IMR-90 (cell line): Measurements from ENCODE around the gene CPEB2. TPM values are rescaled to one million over a fixed set of nuclear protein-coding genes. Genes with fewer than 3 reads are reported as not detected.

Experiments
- ATAC-seq: fragments of 200-7000 bp; cut with Tn5 transposase; 2 replicates; pipeline ENCODE4 v1.9.1; 2020; ENCODE audit warnings: low read depth, mild to moderate bottlenecking, moderate library complexity
- BruUV-seq: library from RNA; stranded (reverse); fragments of 400-500 nt; replicated peaks from 2 replicates; lab custom pipeline; 2021; lab: Mats Ljungman, UMichigan
- CTCF ChIA-PET: fragments of 300-600 bp; formaldehyde crosslinking; extraction: SDS; loops from one replicate; lab custom pipeline; 2021; ENCODE audit warnings: antibody characterized with exemption; lab: Yijun Ruan, JAX
- POLR2A ChIA-PET: fragments of 300-600 bp; sonication (Branson Sonifier 250); formaldehyde crosslinking; loops from one replicate; lab custom pipeline; 2022; ENCODE audit warnings: antibody characterized with exemption; ENCODE audit not compliant: unreplicated experiment; lab: Charles Lee
- DNase-seq: peaks from one replicate; pipeline ENCODE4 v3.0.0; 2013
- H2AFZ ChIP-seq: replicated peaks from 2 replicates; pipeline ENCODE3; 2013; ENCODE audit warnings: low read length, mild to moderate bottlenecking; ENCODE audit not compliant: poor library complexity
- H2AK5ac ChIP-seq: 2 replicates; pipeline ENCODE4 v1.6.1; 2013; ENCODE audit warnings: low read depth, low read length, inconsistent platforms
- H2AK9ac ChIP-seq: replicated peaks from 2 replicates; pipeline ENCODE3; 2013; ENCODE audit warnings: mild to moderate bottlenecking, low read depth, low read length, moderate library complexity; ENCODE audit not compliant: poor library complexity
- H2BK120ac ChIP-seq: 2 replicates; pipeline ENCODE4 v1.6.1; 2013; ENCODE audit warnings: low read depth, low read length, inconsistent platforms
- H2BK15ac ChIP-seq: 3 replicates; pipeline ENCODE4 v1.6.1; 2013; ENCODE audit warnings: low read depth, low read length, inconsistent platforms
- H2BK20ac ChIP-seq: 2 replicates; pipeline ENCODE4 v1.6.1; 2013; ENCODE audit warnings: low read depth, mild to moderate bottlenecking, inconsistent platforms, low read length, moderate library complexity
- H2BK5ac ChIP-seq: 2 replicates; pipeline ENCODE4 v1.6.1; 2013; ENCODE audit warnings: mild to moderate bottlenecking, low read depth, low read length, inconsistent platforms; ENCODE audit not compliant: poor library complexity, severe bottlenecking
- H3K14ac ChIP-seq: replicated peaks from 2 replicates; pipeline ENCODE4 v1.6.1; 2013; ENCODE audit warnings: low read depth, low read length, inconsistent platforms
- H3K18ac ChIP-seq: 2 replicates; pipeline ENCODE4 v1.6.1; 2013; ENCODE audit warnings: low read depth, low read length, control low read depth
- H3K23ac ChIP-seq: 2 replicates; pipeline ENCODE4 v1.6.1; 2013; ENCODE audit warnings: low read depth, low read length, inconsistent platforms
- H3K27ac ChIP-seq: 2 replicates; pipeline ENCODE4 v1.5.1; 2013; ENCODE audit warnings: mild to moderate bottlenecking, control low read depth, low read length; ENCODE audit not compliant: insufficient read depth
- H3K27me3 ChIP-seq: 2 replicates; pipeline ENCODE4 v1.6.1; 2013; ENCODE audit warnings: low read length; ENCODE audit not compliant: control insufficient read depth, insufficient read depth
- H3K36me3 ChIP-seq: 2 replicates; pipeline ENCODE4 v1.6.1; 2013; ENCODE audit warnings: low read length, mixed read lengths; ENCODE audit not compliant: control insufficient read depth, insufficient read depth
- H3K4ac ChIP-seq: 2 replicates; pipeline ENCODE4 v1.6.1; 2013; ENCODE audit warnings: low read depth, low read length, inconsistent platforms
- H3K4me1 ChIP-seq: 2 replicates; pipeline ENCODE4 v1.6.1; 2013; ENCODE audit warnings: low read length, mixed read lengths; ENCODE audit not compliant: control insufficient read depth, insufficient read depth
- H3K4me2 ChIP-seq: 2 replicates; pipeline ENCODE4 v1.6.1; 2013; ENCODE audit warnings: low read depth, mild to moderate bottlenecking, control low read depth, low read length, moderate library complexity
- H3K4me3 ChIP-seq: 2 replicates; pipeline ENCODE4 v1.5.1; 2013; ENCODE audit warnings: low read depth, mild to moderate bottlenecking, control low read depth, low read length, moderate library complexity; ENCODE audit not compliant: insufficient read depth
- H3K56ac ChIP-seq: 2 replicates; pipeline ENCODE4 v1.6.1; 2013; ENCODE audit warnings: low read length, inconsistent platforms; ENCODE audit not compliant: insufficient read depth; ENCODE audit errors: extremely low read depth
- H3K79me1 ChIP-seq, 2 experiments: 2 replicates each; pipeline ENCODE4 v1.6.1; 2013; ENCODE audit warnings: low read length in 2 of 2, inconsistent platforms in 1 of 2, low read depth in 1 of 2
- H3K9ac ChIP-seq: 2 replicates; pipeline ENCODE4 v1.6.1; 2013; ENCODE audit warnings: low read depth, low read length, control low read depth
- H3K9me1 ChIP-seq: 2 replicates; pipeline ENCODE4 v1.6.1; 2013; ENCODE audit warnings: low read length, inconsistent platforms; ENCODE audit not compliant: insufficient read depth
- H3K9me3 ChIP-seq: 2 replicates; pipeline ENCODE4 v1.6.1; 2013; ENCODE audit warnings: low read length; ENCODE audit not compliant: control insufficient read depth, insufficient read depth
- H4K20me1 ChIP-seq: 2 replicates; pipeline ENCODE4 v1.6.1; 2013; ENCODE audit warnings: low read length, inconsistent platforms; ENCODE audit not compliant: insufficient read depth
- H4K5ac ChIP-seq: 2 replicates; pipeline ENCODE4 v1.6.1; 2013; ENCODE audit warnings: mild to moderate bottlenecking, low read depth, low read length, control low read depth
- H4K8ac ChIP-seq, 2 experiments: 2 replicates each; pipeline ENCODE4 v1.6.1; 2013; ENCODE audit warnings: low read depth in 2 of 2, low read length in 2 of 2, control low read depth in 1 of 2, inconsistent platforms in 1 of 2
- H4K91ac ChIP-seq: 2 replicates; pipeline ENCODE4 v1.6.1; 2013; ENCODE audit warnings: low read depth, low read length, inconsistent platforms; ENCODE audit not compliant: insufficient read depth
- BHLHE40 ChIP-seq: fragments of 150-350 bp; IDR thresholded peaks from 2 replicates; pipeline ENCODE4 v1.6.1; 2016; ENCODE audit warnings: mild to moderate bottlenecking, low read depth, low read length
- CEBPB ChIP-seq: IDR thresholded peaks from 2 replicates; pipeline ENCODE4 v1.6.1; 2012; ENCODE audit warnings: low read depth, low read length, improper control_type of control experiment
- MAZ ChIP-seq: IDR thresholded peaks from 2 replicates; pipeline ENCODE4 v1.6.1; 2012; ENCODE audit warnings: low read depth, mild to moderate bottlenecking, low read length, improper control_type of control experiment, moderate library complexity, borderline replicate concordance
- NFE2L2 ChIP-seq: fragments of 150-350 bp; IDR thresholded peaks from 2 replicates; pipeline ENCODE4 v1.6.1; 2016; ENCODE audit warnings: low read depth, mild to moderate bottlenecking, low read length
- POLR2A ChIP-seq: IDR thresholded peaks from 2 replicates; pipeline ENCODE4 v1.6.1; 2012; ENCODE audit warnings: mild to moderate bottlenecking, low read depth, low read length
- RCOR1 ChIP-seq: IDR thresholded peaks from 2 replicates; pipeline ENCODE4 v1.6.1; 2012; ENCODE audit warnings: mild to moderate bottlenecking, low read length, improper control_type of control experiment; ENCODE audit not compliant: insufficient replicate concordance
- SMC3 ChIP-seq: fragments of 150-350 bp; IDR thresholded peaks from 2 replicates; pipeline ENCODE4 v1.6.1; 2016; ENCODE audit warnings: low read depth, mild to moderate bottlenecking, antibody characterized with exemption, low read length, moderate library complexity
- WGBS, 2 experiments: methylation state at CpG; one replicate each; pipeline versions ENCODE4 v1.1.5 to v1.1.7; 2013; ENCODE audit warnings: missing lambda C conversion rate in 2 of 2; ENCODE audit not compliant: insufficient read length in 1 of 2; ENCODE audit errors: extremely low coverage in 2 of 2; 5-methylcytosine and 5-hydroxymethylcytosine counted together
- dilution Hi-C: fragments of 300-500 bp; cut with HindIII; formaldehyde crosslinking; loops from one replicate; pipeline ENCODE4 v1.14.3; 2018; ENCODE audit warnings: low sequenced_read_pairs; ENCODE audit not compliant: unreplicated experiment
- in situ Hi-C: fragments of 300-500 bp; cut with MboI; formaldehyde crosslinking; loops from 3 replicates; pipeline ENCODE4 v1.14.3; 2019; ENCODE audit warnings: low sequenced_read_pairs, inconsistent platforms, mixed read lengths
- intact Hi-C: fragments of 100-400 bp; cut with micrococcal nuclease; formaldehyde crosslinking; loops from 2 replicates; pipeline ENCODE4 v1.10.0; 2022
- polyA plus RNA-seq, 3 experiments: library from polyadenylated mRNA; depleted of rRNA; stranded (reverse); fragments of >200 nt; gene quantifications; 2 replicates each; pipeline ENCODE4 v1.2.3, GENCODE V29; 2012; ENCODE audit warnings: low replicate concordance in 1 of 3
- total RNA-seq: library from RNA; depleted of rRNA; stranded (reverse); fragments of >200 nt; gene quantifications from 2 replicates; pipeline ENCODE4 v1.2.3, GENCODE V29; 2012
- TF ChIP-seq, protein P1 (sequence below): conservative IDR thresholded peaks from 2 replicates; pipeline ENCODE4 v1.5.1; 2012; ENCODE audit warnings: mild to moderate bottlenecking, low read depth, low read length, improper control_type of control experiment

The CPEB2 gene
- total and polyA plus RNA-seq, 2 of the 4 experiments (the other 2 are of a cell fraction), result 10.6 to 12.0 TPM

DNA sequence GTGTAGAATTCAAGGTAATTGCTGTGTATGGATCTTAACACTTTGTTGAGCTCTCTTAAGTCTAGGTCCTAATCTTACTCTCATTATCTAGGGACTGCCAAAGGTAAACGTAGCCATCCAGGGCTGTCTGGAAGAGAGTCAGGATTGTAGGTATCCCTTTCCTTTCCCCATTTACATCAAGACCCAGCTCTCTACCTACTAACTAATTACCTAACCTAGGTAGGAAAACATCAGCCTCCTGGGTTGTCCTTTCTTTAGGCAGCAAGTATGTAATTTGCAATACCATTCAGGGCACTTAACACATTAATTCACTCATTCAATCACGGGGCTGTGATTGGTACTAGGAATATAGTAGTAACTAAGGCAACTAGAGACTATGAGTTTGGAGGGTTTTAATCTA, 15.2 kb upstream of the CPEB2 start:
- H3K4ac ChIP-seq, result no peak overlapping the region
- POLR2A ChIA-PET, result no interaction called here
- no peak overlapping the region for H2AK5ac ChIP-seq
- CTCF ChIA-PET, result no interaction called here
- TF ChIP-seq POLR2A (no peak), RCOR1 (no peak), SMC3 (no peak), BHLHE40 (no peak), CEBPB (no peak), MAZ (no peak), NFE2L2 (no peak)
- TF ChIP-seq, protein P1, sequence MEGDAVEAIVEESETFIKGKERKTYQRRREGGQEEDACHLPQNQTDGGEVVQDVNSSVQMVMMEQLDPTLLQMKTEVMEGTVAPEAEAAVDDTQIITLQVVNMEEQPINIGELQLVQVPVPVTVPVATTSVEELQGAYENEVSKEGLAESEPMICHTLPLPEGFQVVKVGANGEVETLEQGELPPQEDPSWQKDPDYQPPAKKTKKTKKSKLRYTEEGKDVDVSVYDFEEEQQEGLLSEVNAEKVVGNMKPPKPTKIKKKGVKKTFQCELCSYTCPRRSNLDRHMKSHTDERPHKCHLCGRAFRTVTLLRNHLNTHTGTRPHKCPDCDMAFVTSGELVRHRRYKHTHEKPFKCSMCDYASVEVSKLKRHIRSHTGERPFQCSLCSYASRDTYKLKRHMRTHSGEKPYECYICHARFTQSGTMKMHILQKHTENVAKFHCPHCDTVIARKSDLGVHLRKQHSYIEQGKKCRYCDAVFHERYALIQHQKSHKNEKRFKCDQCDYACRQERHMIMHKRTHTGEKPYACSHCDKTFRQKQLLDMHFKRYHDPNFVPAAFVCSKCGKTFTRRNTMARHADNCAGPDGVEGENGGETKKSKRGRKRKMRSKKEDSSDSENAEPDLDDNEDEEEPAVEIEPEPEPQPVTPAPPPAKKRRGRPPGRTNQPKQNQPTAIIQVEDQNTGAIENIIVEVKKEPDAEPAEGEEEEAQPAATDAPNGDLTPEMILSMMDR, result no peak
- no peak overlapping the region for H2BK20ac ChIP-seq
- DNase-seq (no peak), ATAC-seq (no peak)
- intact Hi-C loops (no loop called here), dilution Hi-C loops (no loop called here), in situ Hi-C loops (no loop called here)
- H3K79me1 ChIP-seq, result no peaks in the 10 kb centered on the region
- BruUV-seq, result no TSS peak
- no peak overlapping the region for H3K18ac ChIP-seq
- H4K8ac ChIP-seq, result no peak overlapping the region
- no peaks in the 10 kb centered on the region for H3K9me1 ChIP-seq
- H3K9me3 ChIP-seq, result no peaks in the 10 kb centered on the region
- no peak overlapping the region for H4K5ac ChIP-seq
- no peak overlapping the region for H2AFZ ChIP-seq
- no peaks in the 10 kb centered on the region for H3K4me1 ChIP-seq
- H3K27ac ChIP-seq, result no peak overlapping the region
- WGBS, 2 experiments, result no CpG with 5 or more reads among the region's 2 CpGs
- H3K56ac ChIP-seq, result no peak overlapping the region
- H4K20me1 ChIP-seq, result no peaks in the 10 kb centered on the region
- no peaks in the 10 kb centered on the region for H3K27me3 ChIP-seq
- no peak overlapping the region for H3K23ac ChIP-seq
- no peak overlapping the region for H2BK120ac ChIP-seq
- H3K14ac ChIP-seq, result no peak overlapping the region
- H2BK5ac ChIP-seq, result no peak overlapping the region
- H3K4me3 ChIP-seq, result no peak overlapping the region
- no peak overlapping the region for H4K91ac ChIP-seq
- no peak overlapping the region for H2AK9ac ChIP-seq
- no peak overlapping the region for H3K9ac ChIP-seq
- H2BK15ac ChIP-seq, result no peak overlapping the region
- no peak overlapping the region for H3K4me2 ChIP-seq
- H3K36me3 ChIP-seq, result no peaks in the 10 kb centered on the region
